ENCODE data around the gene MECP2. TPM values are rescaled to one million over a fixed set of nuclear protein-coding genes. Genes with fewer than 3 reads are reported as not detected.

MECP2 gene
- polyA plus RNA-seq, 1 experiment, result 11.9 TPM

DNA sequence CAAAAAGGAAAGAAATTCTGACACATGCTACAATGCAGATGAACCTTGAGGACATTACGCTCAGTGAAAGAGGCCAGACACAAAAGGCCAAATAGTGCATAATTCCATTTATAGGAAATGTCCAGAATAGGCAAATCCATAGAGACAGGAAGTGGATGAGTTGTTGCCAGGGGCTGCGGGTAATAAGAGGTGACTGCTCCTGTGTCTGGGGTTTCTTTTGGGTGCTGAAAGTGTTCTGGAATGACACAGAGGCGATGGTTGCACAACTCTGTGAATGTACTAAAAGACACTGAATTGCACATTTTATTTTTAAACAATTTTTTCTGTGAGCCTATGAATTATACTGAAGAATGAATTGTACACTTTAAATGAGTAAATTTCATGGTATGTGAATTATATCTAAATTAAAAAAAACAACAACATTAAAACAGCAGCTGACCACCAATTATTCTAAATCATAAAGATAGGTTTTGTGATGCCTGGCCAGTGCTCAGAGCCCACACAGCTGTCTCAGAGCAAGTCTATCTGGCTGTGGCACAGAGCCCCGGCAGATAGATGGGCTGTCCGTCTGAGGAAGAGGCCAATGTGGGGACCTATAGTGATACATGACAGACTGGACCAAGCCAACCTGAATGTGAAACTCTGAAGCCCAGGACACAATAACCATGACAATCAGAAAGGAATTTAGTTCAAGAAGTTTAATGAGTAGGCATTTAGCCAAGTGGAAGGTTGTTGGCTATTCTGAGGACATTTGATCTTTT lies 54.3 kb downstream of the MECP2 start:
- ChIA-PET CTCF (no interaction called here), POLR2A (no interaction called here)
- TF ChIP-seq, protein P1, sequence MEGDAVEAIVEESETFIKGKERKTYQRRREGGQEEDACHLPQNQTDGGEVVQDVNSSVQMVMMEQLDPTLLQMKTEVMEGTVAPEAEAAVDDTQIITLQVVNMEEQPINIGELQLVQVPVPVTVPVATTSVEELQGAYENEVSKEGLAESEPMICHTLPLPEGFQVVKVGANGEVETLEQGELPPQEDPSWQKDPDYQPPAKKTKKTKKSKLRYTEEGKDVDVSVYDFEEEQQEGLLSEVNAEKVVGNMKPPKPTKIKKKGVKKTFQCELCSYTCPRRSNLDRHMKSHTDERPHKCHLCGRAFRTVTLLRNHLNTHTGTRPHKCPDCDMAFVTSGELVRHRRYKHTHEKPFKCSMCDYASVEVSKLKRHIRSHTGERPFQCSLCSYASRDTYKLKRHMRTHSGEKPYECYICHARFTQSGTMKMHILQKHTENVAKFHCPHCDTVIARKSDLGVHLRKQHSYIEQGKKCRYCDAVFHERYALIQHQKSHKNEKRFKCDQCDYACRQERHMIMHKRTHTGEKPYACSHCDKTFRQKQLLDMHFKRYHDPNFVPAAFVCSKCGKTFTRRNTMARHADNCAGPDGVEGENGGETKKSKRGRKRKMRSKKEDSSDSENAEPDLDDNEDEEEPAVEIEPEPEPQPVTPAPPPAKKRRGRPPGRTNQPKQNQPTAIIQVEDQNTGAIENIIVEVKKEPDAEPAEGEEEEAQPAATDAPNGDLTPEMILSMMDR (IDR thresholded peaks at IDR 0.05; ENCODE audit: insufficient read depth, low read depth, low read length), result no peak
- H3K4me3 ChIP-seq (ENCODE audit: low read depth, low read length), result no peak overlapping the region
- DNase-seq (ENCODE audit: low read depth), result no peak
- no peaks in the 10 kb centered on the region; the same call in 1 of the 2 replicates for H3K36me3 ChIP-seq (ENCODE audit: control insufficient read depth, insufficient read depth, low read length)
- H3K27me3 ChIP-seq (ENCODE audit: control insufficient read depth, insufficient read depth, low read length), result no peaks in the 10 kb centered on the region

- POLR2A ChIA-PET, result interaction anchor here (0.7 kb wide), 1 partner anchor 59 kb away, joined by 4 read pairs; no protein-coding TSS in a partner anchor
- CTCF ChIA-PET, result interaction anchor here (1.0 to 1.2 kb wide), 3 partner anchors 9 to 20 kb away, joined by 3 to 5 read pairs (median 4); no protein-coding TSS in a partner anchor
- Histone ChIP-seq H3K27me3 (ENCODE audit: control insufficient read depth, insufficient read depth, low read length) (no peaks in the 10 kb centered on the region), H3K36me3 (ENCODE audit: control insufficient read depth, insufficient read depth, low read length) (no peaks in the 10 kb centered on the region; the same call in 1 of the 2 replicates), H3K4me3 (ENCODE audit: low read depth, low read length) (no peak overlapping the region)
- TF ChIP-seq, protein P1 (IDR thresholded peaks at IDR 0.05; ENCODE audit: insufficient read depth, low read depth, low read length), result no peak
- no peak for DNase-seq (ENCODE audit: low read depth)
Measured at GRCh38 chrX:154040863-154041262, 56.7 kb downstream of the MECP2 start.

GRCh38 chrX:154040307-154040756 lies 57.2 kb downstream of the MECP2 start:
- Histone ChIP-seq H3K36me3 (ENCODE audit: control insufficient read depth, insufficient read depth, low read length) (no peaks in the 10 kb centered on the region; the same call in 1 of the 2 replicates), H3K4me3 (ENCODE audit: low read depth, low read length) (no peak overlapping the region), H3K27me3 (ENCODE audit: control insufficient read depth, insufficient read depth, low read length) (no peaks in the 10 kb centered on the region)
- TF ChIP-seq, protein P1 (IDR thresholded peaks at IDR 0.05; ENCODE audit: insufficient read depth, low read depth, low read length), result 0 out of 2 replicates have a peak, but pooled peaks have one; percentile 4
- DNase-seq (ENCODE audit: low read depth), result peak; percentile 89
- ChIA-PET POLR2A (interaction anchor here (0.5 to 0.8 kb wide), 3 partner anchors 9 to 60 kb away, joined by 3 to 11 read pairs (median 4); no protein-coding TSS in a partner anchor), CTCF (interaction anchor here (0.5 to 1.2 kb wide), 5 partner anchors 10 to 86 kb away, joined by 3 to 5 read pairs (median 4); no protein-coding TSS in a partner anchor)

GRCh38 chrX:154039577-154039976 lies 57.9 kb downstream of the MECP2 start:
- DNase-seq (ENCODE audit: low read depth), result no peak
- Histone ChIP-seq H3K27me3 (ENCODE audit: control insufficient read depth, insufficient read depth, low read length) (no peaks in the 10 kb centered on the region), H3K4me3 (ENCODE audit: low read depth, low read length) (no peak overlapping the region), H3K36me3 (ENCODE audit: control insufficient read depth, insufficient read depth, low read length) (no peaks in the 10 kb centered on the region; the same call in none of the 2 replicates)
- ChIA-PET POLR2A (interaction anchor here (0.8 kb wide), 1 partner anchor 10 kb away, joined by 3 read pairs; no protein-coding TSS in a partner anchor), CTCF (interaction anchor here (1.0 to 1.2 kb wide), 3 partner anchors 10 to 26 kb away, joined by 3 to 5 read pairs (median 4); no protein-coding TSS in a partner anchor)
- TF ChIP-seq, protein P1 (IDR thresholded peaks at IDR 0.05; ENCODE audit: insufficient read depth, low read depth, low read length), result no peak

DNA sequence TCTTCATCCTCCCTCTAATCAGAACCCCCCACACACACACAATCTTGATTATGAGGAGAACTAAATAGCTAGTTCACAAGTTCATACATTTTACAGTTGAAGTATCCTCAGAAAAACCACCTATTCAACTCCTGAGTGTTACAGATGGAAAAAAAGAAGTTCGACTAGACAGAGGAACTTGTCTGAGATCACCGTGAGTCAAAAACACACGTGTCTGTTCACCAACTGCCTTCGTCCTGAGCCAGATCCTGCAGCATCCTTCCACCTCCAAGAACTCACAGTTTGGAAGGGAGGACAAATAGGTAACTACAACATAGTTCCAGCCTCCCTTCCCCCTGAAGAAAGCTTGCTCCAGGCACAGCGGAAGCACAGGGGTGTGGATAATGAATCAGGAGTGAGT lies 58.9 kb downstream of the MECP2 start:
- no peaks in the 10 kb centered on the region; the same call in 1 of the 2 replicates for H3K36me3 ChIP-seq (ENCODE audit: control insufficient read depth, insufficient read depth, low read length)
- TF ChIP-seq, protein P1 (IDR thresholded peaks at IDR 0.05; ENCODE audit: insufficient read depth, low read depth, low read length), result no peak
- ChIA-PET CTCF (no interaction called here), POLR2A (no interaction called here)
- H3K27me3 ChIP-seq (ENCODE audit: control insufficient read depth, insufficient read depth, low read length), result no peaks in the 10 kb centered on the region
- H3K4me3 ChIP-seq (ENCODE audit: low read depth, low read length), result no peak overlapping the region
- no peak for DNase-seq (ENCODE audit: low read depth)

All from BJ (cell line).